Coronary artery (tissue), 2 donors: ENCODE results near the gene WDR37.

Experiments used
- DNase-seq: peaks from one replicate; pipeline ENCODE4 v3.0.0-alpha.2; 2017; ENCODE audit warnings: low spot score
- H3K27ac ChIP-seq, 2 donors: fragments of 200-600 bp; sonication (generic); one replicate each; pipeline ENCODE4 v1.5.1; 2016 to 2019
- H3K4me3 ChIP-seq: fragments of 200-600 bp; sonication (generic); 2 replicates; pipeline ENCODE4 v1.5.1; 2016; ENCODE audit warnings: mild to moderate bottlenecking, moderate library complexity
- CTCF ChIP-seq: fragments of 200-600 bp; sonication (generic); IDR thresholded peaks from one replicate; pipeline ENCODE4 v1.5.1; 2019; ENCODE audit warnings: antibody characterized with exemption

Gene WDR37

DNA sequence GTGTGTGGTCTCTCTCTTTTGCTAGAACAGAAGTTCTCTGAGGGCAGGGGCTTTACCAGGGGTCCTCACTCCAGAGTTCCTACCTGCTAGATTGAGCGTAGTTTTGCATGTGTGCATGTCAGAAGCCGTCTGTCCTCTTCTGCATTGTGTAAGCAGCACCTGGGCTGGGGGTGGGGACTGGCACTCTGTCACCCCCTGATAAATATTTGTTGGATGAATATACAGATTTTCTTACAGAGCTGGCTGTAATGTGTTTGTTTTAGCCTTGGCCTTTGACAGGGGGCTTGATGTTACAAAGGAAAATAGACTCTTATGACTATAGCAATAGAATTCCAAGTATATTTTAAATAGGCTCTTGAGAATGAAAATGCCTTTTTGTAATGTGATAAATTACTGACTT is 46.6 kb downstream of the WDR37 start:
- DNase-seq = no peak
- H3K27ac ChIP-seq = no peak overlapping the region
- TF ChIP-seq CTCF = no peak
- no peak overlapping the region for H3K4me3 ChIP-seq

- DNase-seq = no peak
- Histone ChIP-seq H3K27ac (no peak overlapping the region), H3K4me3 (no peak overlapping the region)
- TF ChIP-seq CTCF = no peak
Measured at GRCh38 chr10:1103551-1103950, 47.4 kb downstream of the WDR37 start.

- no peak overlapping the region for H3K27ac ChIP-seq
- DNase-seq = no peak
- no peak overlapping the region for H3K4me3 ChIP-seq
- TF ChIP-seq CTCF = no peak
Measured at GRCh38 chr10:1104971-1105370, 48.8 kb downstream of the WDR37 start.

- no peak for TF ChIP-seq CTCF
- Histone ChIP-seq H3K4me3 (no peak overlapping the region), H3K27ac (no peak overlapping the region)
- no peak for DNase-seq
Measured at GRCh38 chr10:1107004-1107403, 50.8 kb downstream of the WDR37 start.

DNA sequence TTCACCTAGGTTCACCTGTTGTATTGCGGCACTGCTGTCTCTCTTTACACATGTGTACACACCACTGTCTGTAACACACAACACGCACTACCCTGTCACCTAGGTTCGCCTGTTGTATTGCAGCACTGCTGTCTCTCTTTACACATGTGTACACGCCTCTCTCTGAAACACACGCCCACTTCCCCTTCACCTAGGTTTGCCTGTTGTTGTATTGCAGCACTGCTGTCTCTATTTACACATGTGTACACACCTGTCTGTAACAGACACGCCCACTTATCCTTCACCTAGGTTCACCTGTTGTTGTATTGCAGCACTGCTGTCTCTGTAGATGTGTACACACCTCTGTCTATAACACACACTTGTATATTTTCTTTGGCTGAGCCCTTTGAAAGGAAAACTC is 51.5 kb downstream of the WDR37 start:
- no peak for DNase-seq
- TF ChIP-seq CTCF = no peak
- no peak overlapping the region for H3K4me3 ChIP-seq
- H3K27ac ChIP-seq = no peak overlapping the region

DNA sequence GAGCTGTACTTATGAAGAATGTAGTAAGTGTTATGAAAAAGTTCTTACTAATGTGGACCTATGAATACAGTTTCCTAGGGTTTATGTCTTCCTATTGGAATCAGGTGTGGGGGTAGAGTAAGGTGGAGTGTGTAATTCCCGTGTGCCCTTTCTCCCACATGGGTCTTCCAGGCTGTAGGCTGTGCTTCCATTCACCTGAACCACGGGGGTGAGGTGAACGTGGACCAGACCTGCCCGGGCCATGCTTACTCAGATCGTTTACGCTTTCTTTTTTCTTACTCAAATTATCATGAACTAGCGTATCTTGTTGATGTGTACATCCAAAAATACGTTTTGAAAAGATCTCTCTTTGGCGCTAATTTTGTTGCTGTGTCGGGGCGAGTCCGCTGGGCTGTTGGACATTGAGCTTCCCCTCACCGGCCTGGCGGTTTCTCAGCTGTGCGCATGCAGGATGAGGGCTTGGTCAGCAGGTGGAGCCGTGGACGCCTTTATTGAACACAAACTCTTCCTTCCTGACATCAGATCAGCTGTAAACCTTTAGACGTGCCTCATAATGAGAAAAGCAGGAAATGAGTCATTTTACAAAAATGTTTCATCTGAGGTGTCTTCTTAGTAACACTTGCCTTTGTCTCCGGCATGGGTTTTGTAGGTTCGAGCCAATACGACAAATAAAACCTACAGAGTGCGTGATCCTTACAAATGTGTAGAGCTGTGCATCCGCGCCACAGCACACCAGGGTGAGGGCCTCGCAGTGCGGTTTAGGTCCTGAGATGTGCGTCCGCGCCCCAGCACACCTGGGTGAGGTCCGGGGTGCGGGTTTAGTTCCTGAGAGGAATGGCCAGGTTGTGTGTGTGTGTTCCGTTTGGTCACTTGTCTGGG is 53.8 kb downstream of the WDR37 start:
- no peak overlapping the region for H3K27ac ChIP-seq
- H3K4me3 ChIP-seq = no peak overlapping the region
- no peak for DNase-seq

More for the DNA sequence above, 53.8 kb downstream of the WDR37 start:
- no peak for TF ChIP-seq CTCF
